CD4-positive, alpha-beta T cell treated with Interleukin-10 for 1 hour (primary cell): ENCODE results near the gene GBX2.
"Not testable (repeated sequence)": the region's sequence is repeated elsewhere in the genome, so short reads cannot be mapped to it uniquely, and the experiment has no call there.

ENCODE experiments used
- DNase-seq: peaks from one replicate; pipeline ENCODE4 v3.0.0-alpha.2; 2020

The GBX2 gene

DNA sequence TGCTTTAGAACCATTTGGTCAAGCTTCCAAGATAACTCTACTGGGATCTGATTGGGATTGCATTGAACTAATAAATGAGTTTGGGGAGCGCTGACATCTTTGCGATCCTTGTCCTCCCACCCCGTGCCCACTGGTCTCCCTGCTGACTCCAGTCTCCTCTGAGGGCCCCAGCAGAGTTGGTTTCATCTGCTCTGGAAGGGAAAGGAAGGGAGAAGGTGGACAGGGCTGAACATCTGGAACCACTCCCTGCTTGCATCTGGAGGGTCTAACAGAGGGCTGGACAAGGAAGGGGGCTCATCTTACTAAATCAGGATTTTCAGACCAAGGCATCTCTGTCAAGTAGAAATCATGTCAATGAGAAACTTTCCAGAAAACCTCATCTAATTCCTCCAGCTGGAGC is 12.8 kb downstream of the GBX2 start:
- DNase-seq: no peak

- no peak for DNase-seq
Observed at GRCh38 chr2:236146436-236146835, 21.8 kb downstream of the GBX2 start.

DNA sequence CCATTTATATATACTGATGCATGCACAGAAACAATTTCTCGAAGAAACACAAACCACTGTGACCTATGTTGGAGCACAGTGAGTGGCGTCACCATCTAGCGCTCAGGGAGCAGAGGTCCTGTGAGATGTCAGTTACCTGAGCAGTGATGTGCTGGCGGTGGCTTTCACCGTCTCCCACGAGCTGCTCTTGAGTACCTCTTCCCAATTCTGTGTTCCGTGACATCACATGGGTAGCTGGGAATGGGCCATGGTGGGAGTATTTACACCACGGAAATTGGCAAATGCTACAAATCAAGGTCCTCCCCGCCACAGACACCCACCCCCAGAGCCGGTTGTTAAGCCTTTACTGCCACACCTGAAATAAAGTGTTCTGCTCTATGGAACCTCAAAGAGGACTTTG is 24.4 kb downstream of the GBX2 start:
- DNase-seq: no peak

GRCh38 chr2:236141616-236142015 is 26.6 kb downstream of the GBX2 start:
- not testable (repeated sequence) for DNase-seq

DNA sequence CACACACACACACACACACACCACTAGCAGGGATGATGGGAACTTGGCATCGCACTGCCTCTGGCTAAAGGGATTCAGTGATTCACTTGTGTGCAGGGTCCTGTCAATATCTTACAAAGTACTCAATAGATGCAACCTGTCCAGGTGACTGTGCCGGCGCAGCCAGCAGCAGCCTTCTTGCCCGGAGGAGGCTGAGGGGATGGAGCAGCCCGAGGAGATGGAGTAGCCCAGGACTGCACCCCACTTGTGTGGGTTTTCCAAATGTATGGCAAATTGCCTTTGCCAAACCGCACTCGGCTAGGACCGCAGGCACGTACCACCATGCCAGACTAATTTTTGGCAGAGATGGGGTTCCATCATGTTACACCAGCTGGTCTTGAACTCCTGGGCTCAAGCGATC is 31.1 kb downstream of the GBX2 start:
- no peak for DNase-seq

GRCh38 chr2:236136538-236136937 is 31.6 kb downstream of the GBX2 start:
- DNase-seq: no peak

DNA sequence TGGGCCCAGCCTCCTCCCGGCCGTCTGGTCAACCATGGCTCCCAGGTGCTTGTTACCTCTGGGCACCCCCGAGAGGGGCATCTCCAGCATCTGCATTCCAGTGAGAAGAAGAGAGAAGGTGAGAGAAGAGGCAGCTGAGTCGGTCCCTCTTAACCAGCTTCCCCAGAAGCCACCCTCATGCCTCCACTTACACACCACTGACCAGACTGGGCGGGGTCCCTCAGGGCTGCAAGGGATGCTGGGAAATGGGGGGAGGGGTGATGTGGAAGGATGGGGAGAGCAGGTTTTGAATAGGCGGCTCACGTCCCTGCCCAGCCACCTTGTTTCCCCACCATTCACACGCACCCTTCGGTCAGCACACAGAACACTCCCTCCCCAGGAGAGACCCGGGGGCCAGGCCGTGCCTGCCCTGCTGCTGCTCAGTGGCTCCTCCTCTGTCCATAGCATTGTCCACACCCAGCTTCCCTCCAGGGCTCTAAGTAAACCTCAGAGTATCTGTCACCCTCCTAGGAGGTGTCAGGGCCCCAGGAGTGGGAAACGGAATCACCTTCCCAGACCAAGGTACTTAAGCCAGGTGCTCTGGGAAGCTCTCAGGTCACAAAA is 34.7 kb downstream of the GBX2 start:
- no peak for DNase-seq

DNA sequence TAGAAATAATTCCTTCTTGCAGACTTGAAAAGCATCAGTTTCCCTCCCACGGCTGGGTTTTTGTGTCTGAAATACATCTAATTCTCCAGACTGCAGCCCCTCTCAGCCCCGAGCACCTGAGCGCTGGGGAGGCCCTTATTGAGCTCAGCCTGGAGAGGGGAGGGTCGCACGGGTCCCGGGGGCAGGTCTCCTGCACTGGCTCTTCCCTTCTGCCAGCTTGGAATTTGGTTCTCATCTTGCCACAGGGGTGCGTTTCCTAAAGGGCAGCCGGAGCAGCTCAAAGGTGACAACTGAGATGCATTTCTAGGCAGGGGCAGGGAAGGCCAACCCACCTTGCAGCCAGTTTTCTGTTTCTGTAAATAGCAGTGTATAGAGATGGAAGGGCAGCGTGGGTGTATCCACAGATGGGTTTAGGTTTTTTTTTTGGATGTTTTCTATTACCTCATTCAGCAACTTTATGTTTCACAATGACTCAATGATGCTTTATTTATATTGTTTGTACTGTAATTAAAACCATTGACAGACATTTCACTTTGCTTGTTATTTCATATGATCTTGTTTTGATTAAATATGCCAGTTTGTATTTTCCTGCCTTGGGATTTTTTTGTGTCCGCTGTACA is 37.0 kb downstream of the GBX2 start:
- DNase-seq: no peak

GRCh38 chr2:236130349-236130998 is 37.7 kb downstream of the GBX2 start:
- no peak for DNase-seq

DNA sequence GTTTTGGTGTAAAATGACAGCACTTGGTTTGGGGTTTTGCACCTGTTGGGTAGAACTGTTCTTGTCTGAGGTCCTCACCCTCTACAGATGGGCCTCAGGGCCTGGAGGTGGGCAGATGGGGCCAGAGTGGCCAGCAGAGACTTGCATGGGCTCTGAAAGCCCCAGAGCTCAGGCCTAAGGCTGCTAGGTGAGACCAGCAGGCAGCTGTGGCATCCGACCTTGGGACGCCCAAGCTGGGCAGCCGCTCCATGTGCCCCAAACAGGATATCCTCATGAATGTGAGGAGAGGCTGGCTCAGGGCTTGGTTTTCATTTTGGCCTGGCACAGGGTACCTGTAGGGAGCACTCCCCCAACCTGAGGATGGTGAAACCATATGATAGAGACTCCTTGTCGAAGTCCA is 38.3 kb downstream of the GBX2 start:
- no peak for DNase-seq

DNA sequence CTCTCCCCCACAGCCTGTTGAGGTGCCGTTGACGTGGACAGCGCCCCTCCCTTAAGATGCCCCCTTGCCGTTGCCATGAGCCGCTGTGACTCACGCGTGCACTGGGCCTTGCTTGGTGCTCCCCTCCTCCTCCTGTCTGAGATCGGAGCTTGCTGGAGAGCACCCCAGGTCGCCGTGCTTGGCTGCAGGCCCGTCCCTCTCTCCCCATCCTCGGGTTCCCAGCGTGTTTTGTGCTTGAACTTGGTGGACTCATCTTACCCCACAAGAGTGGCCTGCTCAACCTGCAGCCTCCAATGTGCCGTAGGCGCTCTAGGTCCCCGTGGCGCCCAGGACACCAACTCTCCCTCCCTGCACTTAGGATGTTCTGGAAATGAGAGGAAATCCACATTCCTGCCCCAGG is 39.9 kb downstream of the GBX2 start:
- no peak for DNase-seq

GRCh38 chr2:236127010-236127409 is 41.2 kb downstream of the GBX2 start:
- DNase-seq: no peak

- DNase-seq: no peak
Observed at GRCh38 chr2:236125541-236125940, 42.6 kb downstream of the GBX2 start.

DNA sequence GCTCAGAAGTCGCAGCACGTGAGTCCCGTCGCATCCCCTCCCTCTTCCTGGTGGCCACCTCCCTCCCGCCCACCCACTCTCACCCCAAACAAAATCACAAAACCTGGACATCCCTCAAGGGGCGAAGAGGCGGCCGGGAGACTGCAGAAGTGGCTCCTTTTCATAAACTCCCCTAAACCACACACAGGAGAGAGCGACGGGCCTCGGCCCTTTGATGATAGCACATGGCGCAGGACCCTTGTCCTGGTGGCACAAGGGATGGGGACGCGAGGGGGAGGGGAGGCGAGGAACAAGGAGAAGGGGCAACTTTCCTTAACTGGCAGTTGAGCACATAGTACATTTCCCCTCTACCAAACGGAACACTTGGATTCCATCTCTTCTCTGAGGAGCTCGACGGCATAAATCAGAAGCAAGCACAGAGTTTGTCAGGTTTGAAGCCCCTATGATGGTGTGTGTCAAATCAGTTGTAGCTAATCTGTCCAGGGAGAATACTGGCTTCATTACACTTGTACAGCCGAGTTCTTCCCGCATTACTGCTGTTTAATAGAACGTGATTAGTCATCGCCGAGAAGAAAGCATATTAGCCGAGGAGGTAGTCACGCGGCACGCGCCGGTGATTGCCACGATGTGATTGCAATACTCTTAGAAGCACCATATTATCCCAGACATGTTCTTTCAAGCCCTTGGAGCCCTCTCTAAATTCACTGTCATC is 43.8 kb downstream of the GBX2 start:
- no peak for DNase-seq

DNA sequence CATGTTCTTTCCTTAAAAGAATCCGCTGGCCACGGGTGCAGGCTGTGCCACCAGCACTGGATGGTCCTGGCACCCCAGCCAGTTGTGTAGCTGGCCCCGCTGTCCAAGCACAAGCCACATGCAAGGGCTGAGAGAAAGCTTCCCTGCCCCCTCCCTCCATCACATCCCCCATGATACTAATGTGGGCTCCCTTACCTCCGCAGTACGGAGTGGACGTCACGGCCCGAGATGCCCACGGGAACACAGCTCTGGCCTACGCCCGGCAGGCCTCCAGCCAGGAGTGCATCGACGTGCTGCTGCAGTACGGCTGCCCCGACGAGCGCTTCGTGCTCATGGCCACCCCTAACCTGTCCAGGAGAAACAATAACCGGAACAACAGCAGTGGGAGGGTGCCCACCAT is 44.5 kb downstream of the GBX2 start:
- no peak for DNase-seq

DNA sequence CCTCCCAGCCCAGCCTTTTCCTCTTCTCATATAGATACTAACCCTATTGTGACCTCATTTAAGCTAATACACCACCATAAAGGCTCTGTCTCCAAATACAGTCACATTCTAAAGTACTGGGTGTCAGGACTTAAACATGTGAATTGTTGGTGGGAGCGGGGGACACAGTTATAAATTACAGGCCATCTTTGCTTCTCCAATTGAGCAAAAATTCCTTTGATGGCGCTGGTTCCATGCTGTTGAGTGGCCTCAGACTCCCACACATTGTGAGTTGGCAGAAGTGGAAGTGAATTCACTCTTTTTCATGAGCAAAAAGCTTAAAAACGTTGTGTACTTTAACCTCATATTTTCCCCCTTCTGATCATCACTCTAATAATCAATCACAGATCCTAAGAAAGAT is 46.0 kb downstream of the GBX2 start:
- DNase-seq: no peak

- DNase-seq: no peak
Observed at GRCh38 chr2:236121546-236121945, 46.6 kb downstream of the GBX2 start.

GRCh38 chr2:236120829-236121228 is 47.4 kb downstream of the GBX2 start:
- DNase-seq: no peak

GRCh38 chr2:236120141-236120601 is 48.0 kb downstream of the GBX2 start:
- DNase-seq: no peak

DNA sequence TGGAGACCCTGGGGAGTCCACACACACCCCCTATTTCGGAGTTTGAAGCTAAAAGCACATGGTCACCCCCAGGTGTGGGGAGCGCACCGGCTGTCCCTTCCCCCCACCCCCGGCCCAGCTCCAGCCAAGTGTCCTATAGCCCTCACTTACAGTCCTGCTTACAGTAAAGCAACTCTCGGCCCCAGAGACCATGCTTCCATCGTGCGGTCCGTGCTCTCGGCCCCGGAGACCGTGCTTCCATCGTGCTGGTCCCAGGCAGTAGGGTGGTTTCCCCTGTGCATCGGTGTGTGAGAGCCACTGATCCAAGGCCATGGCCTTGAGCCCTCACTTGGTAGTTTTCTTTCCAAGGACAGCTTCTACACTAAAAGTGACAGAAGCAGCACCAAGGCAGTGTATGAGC is 48.7 kb downstream of the GBX2 start:
- no peak for DNase-seq

- no peak for DNase-seq
Observed at GRCh38 chr2:236119003-236119402, 49.2 kb downstream of the GBX2 start.

- no peak for DNase-seq
Observed at GRCh38 chr2:236117861-236118269, 50.3 kb downstream of the GBX2 start.

DNA sequence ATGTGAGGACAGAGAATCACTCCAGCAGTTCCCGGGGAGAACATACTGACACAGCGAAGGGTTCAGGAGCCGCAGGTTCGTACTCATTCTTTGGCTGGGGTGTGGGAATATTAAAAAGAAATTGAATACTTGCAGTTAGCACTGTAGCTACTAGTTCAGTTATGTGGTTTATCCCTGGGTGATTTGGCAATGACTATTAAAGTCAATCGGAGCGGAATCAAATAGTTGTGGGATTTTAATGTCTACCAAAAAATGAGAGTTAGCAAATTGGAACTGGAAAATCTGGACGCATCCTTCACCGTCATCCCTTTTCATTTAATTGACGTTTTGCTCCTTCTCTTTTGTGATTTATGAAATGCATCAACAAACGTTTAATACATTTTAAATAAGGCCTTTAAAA is 50.8 kb downstream of the GBX2 start:
- no peak for DNase-seq
